ENCODE data around the gene ATG4A. TPM values are rescaled to one million over a fixed set of nuclear protein-coding genes. Genes with fewer than 3 reads are reported as not detected.

ATG4A gene
- total and polyA plus RNA-seq, 9 of the 15 experiments (the other 6 are each of a cell fraction or from before 2014, with no cell fraction given) = 7.3 to 24.5 (median 16.6) TPM

- CTCF ChIA-PET (ENCODE audit: low intra/inter-chr PET ratio) = no interaction called here
- Histone ChIP-seq H3K4me2 (ENCODE audit: insufficient read depth, low read length) (no peak overlapping the region), H3K27me3 (ENCODE audit: control insufficient read depth in 2 of 2, insufficient read depth in 2 of 2, low read length in 2 of 2) (no peaks in the 10 kb centered on the region), H3K9me1 (ENCODE audit: control insufficient read depth, insufficient read depth, low read length) (no peaks in the 10 kb centered on the region), H2AFZ (ENCODE audit: low read depth, low read length) (no peak overlapping the region), H4K20me1 (replicated peaks; ENCODE audit: control insufficient read depth, insufficient read depth, low read length) (no peaks in the 10 kb centered on the region), H3K9ac (ENCODE audit: insufficient read depth in 1 of 2, low read depth in 2 of 2, low read length in 2 of 2) (no peak overlapping the region), H3K79me2 (ENCODE audit: control insufficient read depth, insufficient read depth, low read length) (no peaks in the 10 kb centered on the region), H3K4me1 (replicated peaks in 1 of 2; ENCODE audit: control insufficient read depth in 2 of 2, insufficient read depth in 2 of 2, low read length in 2 of 2) (no peaks in the 10 kb centered on the region), H3K4me3 (no peak overlapping the region), H3K27ac (ENCODE audit: extremely low read depth, low read depth, low read length) (no peak overlapping the region), H3K9me3 (replicated peaks; ENCODE audit: control insufficient read depth, insufficient read depth, low read depth, low read length) (no peaks in the 10 kb centered on the region), H3K36me3 (ENCODE audit: control insufficient read depth, insufficient read depth, low read length) (no peaks in the 10 kb centered on the region)
- ATAC-seq (no peak), FAIRE-seq (no peak), DNase-seq (ENCODE audit: extremely low read depth in 1 of 4, low spot score in 3 of 4) (no peak)
- no TSS peak for BruUV-seq (replicated peaks)
- WGBS (ENCODE audit: insufficient coverage, low coverage, missing lambda C conversion rate) = 75% methylated on average over 2 of the region's 2 CpGs
- POLR2A ChIA-PET = no interaction called here
- in situ Hi-C loops (cut with MboI) (no loop called here), intact Hi-C loops (cut with micrococcal nuclease) (no loop called here)
- no peak for TF ChIP-seq GTF2B (IDR thresholded peaks at IDR 0.05; ENCODE audit: extremely low read depth, insufficient read length)
- no peak for TF ChIP-seq ZKSCAN8 (CRISPR knock-in tag; IDR thresholded peaks at IDR 0.05)
- TF ChIP-seq NKRF (IDR thresholded peaks at IDR 0.05; ENCODE audit: borderline replicate concordance) = no peak
- TF ChIP-seq ZNF583 (CRISPR knock-in tag; IDR thresholded peaks at IDR 0.05) = no peak
- no peak for TF ChIP-seq LEF1 (IDR thresholded peaks at IDR 0.05)
- TF ChIP-seq, protein P1, sequence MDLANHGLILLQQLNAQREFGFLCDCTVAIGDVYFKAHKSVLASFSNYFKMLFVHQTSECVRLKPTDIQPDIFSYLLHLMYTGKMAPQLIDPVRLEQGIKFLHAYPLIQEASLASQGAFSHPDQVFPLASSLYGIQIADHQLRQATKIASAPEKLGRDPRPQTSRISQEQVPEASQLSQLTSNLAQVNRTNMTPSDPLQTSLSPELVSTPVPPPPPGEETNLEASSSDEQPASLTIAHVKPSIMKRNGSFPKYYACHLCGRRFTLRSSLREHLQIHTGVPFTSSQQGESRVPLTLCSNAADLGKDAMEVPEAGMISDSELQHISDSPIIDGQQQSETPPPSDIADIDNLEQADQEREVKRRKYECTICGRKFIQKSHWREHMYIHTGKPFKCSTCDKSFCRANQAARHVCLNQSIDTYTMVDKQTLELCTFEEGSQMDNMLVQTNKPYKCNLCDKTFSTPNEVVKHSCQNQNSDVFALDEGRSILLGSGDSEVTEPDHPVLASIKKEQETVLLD (IDR thresholded peaks at IDR 0.05) = no peak
- TF ChIP-seq RBM39 (optimal IDR thresholded peaks at IDR 0.05; ENCODE audit: low read depth, low read length) = no peak
- no peak for TF ChIP-seq SPI1 (IDR thresholded peaks at IDR 0.05; ENCODE audit: borderline replicate concordance, low read depth, low read length)
- TF ChIP-seq HDAC2 (IDR thresholded peaks at IDR 0.05) = no peak
- no peak for TF ChIP-seq HOXB6 (CRISPR knock-in tag; IDR thresholded peaks at IDR 0.05; ENCODE audit: borderline replicate concordance)
- no peak for TF ChIP-seq GTF2E2 (tag; IDR thresholded peaks at IDR 0.05)
- TF ChIP-seq, protein P2, sequence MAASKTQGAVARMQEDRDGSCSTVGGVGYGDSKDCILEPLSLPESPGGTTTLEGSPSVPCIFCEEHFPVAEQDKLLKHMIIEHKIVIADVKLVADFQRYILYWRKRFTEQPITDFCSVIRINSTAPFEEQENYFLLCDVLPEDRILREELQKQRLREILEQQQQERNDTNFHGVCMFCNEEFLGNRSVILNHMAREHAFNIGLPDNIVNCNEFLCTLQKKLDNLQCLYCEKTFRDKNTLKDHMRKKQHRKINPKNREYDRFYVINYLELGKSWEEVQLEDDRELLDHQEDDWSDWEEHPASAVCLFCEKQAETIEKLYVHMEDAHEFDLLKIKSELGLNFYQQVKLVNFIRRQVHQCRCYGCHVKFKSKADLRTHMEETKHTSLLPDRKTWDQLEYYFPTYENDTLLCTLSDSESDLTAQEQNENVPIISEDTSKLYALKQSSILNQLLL (CRISPR knock-in tag; IDR thresholded peaks at IDR 0.05; ENCODE audit: borderline replicate concordance) = no peak
- TF ChIP-seq HMG20B (CRISPR knock-in tag; IDR thresholded peaks at IDR 0.05) = no peak
- TF ChIP-seq DPF2 (IDR thresholded peaks at IDR 0.05) = no peak
- no peak for TF ChIP-seq ZFX (CRISPR knock-in tag; IDR thresholded peaks at IDR 0.05)
- no peak for TF ChIP-seq SOX6 (IDR thresholded peaks at IDR 0.05)
- no peak for TF ChIP-seq ZNF253 (CRISPR knock-in tag; conservative IDR thresholded peaks at IDR 0.05)
- no peak for TF ChIP-seq ATF7 (IDR thresholded peaks at IDR 0.05)
Measured at GRCh38 chrX:108156082-108156481, 64.5 kb downstream of the ATG4A start.

Data from K562 (cell line).